ENCODE measurements around the gene FBXW7. TPM values are rescaled to one million over a fixed set of nuclear protein-coding genes. Genes with fewer than 3 reads are reported as not detected.

The FBXW7 gene
- total RNA-seq, 2 donors from 2014 or later: 34.5 to 40.5 TPM

DNA sequence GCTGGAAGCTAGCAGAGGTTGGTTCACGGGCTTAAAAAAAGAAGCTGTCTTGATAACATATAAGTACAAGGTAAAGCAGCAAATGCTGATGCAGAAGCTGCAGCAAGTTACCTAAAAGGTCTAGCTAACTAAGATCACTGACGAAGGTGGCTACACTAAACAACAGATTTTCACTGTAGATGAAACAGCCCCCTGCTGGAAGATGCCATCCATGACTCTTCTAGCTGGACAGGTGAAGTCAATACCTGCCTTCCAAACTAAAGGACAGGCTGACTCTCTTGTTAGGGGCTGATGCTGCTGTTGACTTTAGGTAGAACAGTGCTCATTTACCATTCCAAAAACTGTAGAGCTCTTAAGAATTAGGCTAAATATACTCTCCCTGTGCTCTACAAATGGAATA, 99.5 kb downstream of the FBXW7 start:
- Histone ChIP-seq H3K27me3 (no peaks in the 10 kb centered on the region), H3K4me3 (no peak overlapping the region), H3K9me3 (no peaks in the 10 kb centered on the region), H3K36me3 (replicated peaks in 1 of 2; ENCODE audit: insufficient read depth in 1 of 2, low read depth in 2 of 2) (no peaks in the 10 kb centered on the region), H3K4me1 (no peaks in the 10 kb centered on the region), H3K27ac (no peak overlapping the region)
- DNase-seq: no peak
- TF ChIP-seq, protein P1, sequence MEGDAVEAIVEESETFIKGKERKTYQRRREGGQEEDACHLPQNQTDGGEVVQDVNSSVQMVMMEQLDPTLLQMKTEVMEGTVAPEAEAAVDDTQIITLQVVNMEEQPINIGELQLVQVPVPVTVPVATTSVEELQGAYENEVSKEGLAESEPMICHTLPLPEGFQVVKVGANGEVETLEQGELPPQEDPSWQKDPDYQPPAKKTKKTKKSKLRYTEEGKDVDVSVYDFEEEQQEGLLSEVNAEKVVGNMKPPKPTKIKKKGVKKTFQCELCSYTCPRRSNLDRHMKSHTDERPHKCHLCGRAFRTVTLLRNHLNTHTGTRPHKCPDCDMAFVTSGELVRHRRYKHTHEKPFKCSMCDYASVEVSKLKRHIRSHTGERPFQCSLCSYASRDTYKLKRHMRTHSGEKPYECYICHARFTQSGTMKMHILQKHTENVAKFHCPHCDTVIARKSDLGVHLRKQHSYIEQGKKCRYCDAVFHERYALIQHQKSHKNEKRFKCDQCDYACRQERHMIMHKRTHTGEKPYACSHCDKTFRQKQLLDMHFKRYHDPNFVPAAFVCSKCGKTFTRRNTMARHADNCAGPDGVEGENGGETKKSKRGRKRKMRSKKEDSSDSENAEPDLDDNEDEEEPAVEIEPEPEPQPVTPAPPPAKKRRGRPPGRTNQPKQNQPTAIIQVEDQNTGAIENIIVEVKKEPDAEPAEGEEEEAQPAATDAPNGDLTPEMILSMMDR (IDR thresholded peaks at IDR 0.05): no peak
- TF ChIP-seq POLR2A (IDR thresholded peaks at IDR 0.05): no peak
- WGBS, 2 donors: 91 to 97% methylated on average over 2 of the region's 2 CpGs
- intact Hi-C loops (cut with DNase I): no loop called here
- ATAC-seq: no peak

GRCh38 chr4:152434011-152434410, 101.9 kb downstream of the FBXW7 start:
- DNase-seq: no peak
- Histone ChIP-seq H3K27ac (no peak overlapping the region), H3K4me1 (no peaks in the 10 kb centered on the region), H3K36me3 (replicated peaks in 1 of 2; ENCODE audit: insufficient read depth in 1 of 2, low read depth in 2 of 2) (no peaks in the 10 kb centered on the region), H3K9me3 (no peaks in the 10 kb centered on the region), H3K4me3 (no peak overlapping the region), H3K27me3 (no peaks in the 10 kb centered on the region)
- TF ChIP-seq, protein P1 (IDR thresholded peaks at IDR 0.05): no peak
- TF ChIP-seq POLR2A (IDR thresholded peaks at IDR 0.05): no peak
- 85 to 90% methylated on average over 3 of the region's 3 CpGs for WGBS, 2 donors
- no peak for ATAC-seq
- intact Hi-C loops (cut with DNase I): no loop called here

- Histone ChIP-seq H3K4me3 (no peak overlapping the region), H3K36me3 (replicated peaks in 1 of 2; ENCODE audit: insufficient read depth in 1 of 2, low read depth in 2 of 2) (no peaks in the 10 kb centered on the region), H3K9me3 (no peaks in the 10 kb centered on the region), H3K27ac (no peak overlapping the region), H3K4me1 (no peaks in the 10 kb centered on the region), H3K27me3 (no peaks in the 10 kb centered on the region)
- 95 to 96% methylated on average over 2 of the region's 2 CpGs for WGBS, 2 donors
- intact Hi-C loops (cut with DNase I): no loop called here
- TF ChIP-seq, protein P1 (IDR thresholded peaks at IDR 0.05): no peak
- no peak for TF ChIP-seq POLR2A (IDR thresholded peaks at IDR 0.05)
- no peak for DNase-seq
- ATAC-seq: no peak
Measured at GRCh38 chr4:152431784-152432183, 104.1 kb downstream of the FBXW7 start.

DNA sequence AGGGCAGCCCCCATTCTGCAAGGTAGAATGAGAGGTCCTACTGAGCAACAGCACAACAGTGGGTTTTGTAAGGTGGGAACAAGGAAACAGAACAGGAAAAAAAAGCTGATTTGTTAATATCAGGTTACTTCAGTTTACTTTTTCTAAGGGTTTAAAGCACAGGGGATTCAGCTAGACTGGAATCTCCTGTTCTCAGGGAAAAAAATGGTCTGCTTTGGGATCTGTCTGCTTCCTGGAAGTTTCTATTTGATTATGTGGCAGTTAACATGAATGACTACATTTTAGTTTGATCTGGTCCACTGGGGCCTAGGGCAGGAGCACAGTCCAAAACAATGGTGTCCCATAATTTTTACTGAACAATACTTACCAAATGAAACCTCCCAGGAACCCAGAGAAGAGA, 104.6 kb downstream of the FBXW7 start:
- DNase-seq: no peak
- intact Hi-C loops (cut with DNase I): no loop called here
- ATAC-seq: no peak

GRCh38 chr4:152430507-152430906, 105.4 kb downstream of the FBXW7 start:
- Histone ChIP-seq H3K27ac (no peak overlapping the region), H3K4me1 (peaks cover 10% of the 10 kb centered on the region)
- intact Hi-C loops (cut with DNase I): no loop called here

More for the DNA sequence above, 104.6 kb downstream of the FBXW7 start:
- no peaks in the 10 kb centered on the region for H3K36me3 ChIP-seq (replicated peaks in 1 of 2; ENCODE audit: insufficient read depth in 1 of 2, low read depth in 2 of 2)
- TF ChIP-seq, protein P1 (IDR thresholded peaks at IDR 0.05): no peak
- TF ChIP-seq POLR2A (IDR thresholded peaks at IDR 0.05): no peak
- no peaks in the 10 kb centered on the region for H3K9me3 ChIP-seq
- H3K27ac ChIP-seq: peak overlapping the region in 1 of 4 donors; percentile 23
- H3K4me3 ChIP-seq: no peak overlapping the region
- no peaks in the 10 kb centered on the region for H3K27me3 ChIP-seq
- peaks cover 3% of the 10 kb centered on the region for H3K4me1 ChIP-seq

More at GRCh38 chr4:152430507-152430906, 105.4 kb downstream of the FBXW7 start:
- DNase-seq (no peak), ATAC-seq (no peak)
- no peak for TF ChIP-seq POLR2A (IDR thresholded peaks at IDR 0.05)
- TF ChIP-seq, protein P1 (IDR thresholded peaks at IDR 0.05): no peak
- no peaks in the 10 kb centered on the region for H3K27me3 ChIP-seq
- no peaks in the 10 kb centered on the region for H3K9me3 ChIP-seq
- H3K36me3 ChIP-seq (replicated peaks in 1 of 2; ENCODE audit: insufficient read depth in 1 of 2, low read depth in 2 of 2): no peaks in the 10 kb centered on the region
- H3K4me3 ChIP-seq: no peak overlapping the region

Data from body of pancreas (tissue), 4 donors.